Measurements from ENCODE around the gene DES.

- no peak for TF ChIP-seq CTCF (conservative IDR thresholded peaks at IDR 0.05; ENCODE audit: low read depth, low read length)
- no peak for TF ChIP-seq EZH2 (IDR thresholded peaks at IDR 0.05; ENCODE audit: low read length, unreplicated experiment)
- no peak for TF ChIP-seq EZH2phosphoT487 (IDR thresholded peaks at IDR 0.05; ENCODE audit: borderline replicate concordance, low read length)
These were observed 47.7 kb downstream of the DES start for GRCh38 chr2:219465659-219466561.
